ENCODE results near the gene SYNJ2BP.

DNA sequence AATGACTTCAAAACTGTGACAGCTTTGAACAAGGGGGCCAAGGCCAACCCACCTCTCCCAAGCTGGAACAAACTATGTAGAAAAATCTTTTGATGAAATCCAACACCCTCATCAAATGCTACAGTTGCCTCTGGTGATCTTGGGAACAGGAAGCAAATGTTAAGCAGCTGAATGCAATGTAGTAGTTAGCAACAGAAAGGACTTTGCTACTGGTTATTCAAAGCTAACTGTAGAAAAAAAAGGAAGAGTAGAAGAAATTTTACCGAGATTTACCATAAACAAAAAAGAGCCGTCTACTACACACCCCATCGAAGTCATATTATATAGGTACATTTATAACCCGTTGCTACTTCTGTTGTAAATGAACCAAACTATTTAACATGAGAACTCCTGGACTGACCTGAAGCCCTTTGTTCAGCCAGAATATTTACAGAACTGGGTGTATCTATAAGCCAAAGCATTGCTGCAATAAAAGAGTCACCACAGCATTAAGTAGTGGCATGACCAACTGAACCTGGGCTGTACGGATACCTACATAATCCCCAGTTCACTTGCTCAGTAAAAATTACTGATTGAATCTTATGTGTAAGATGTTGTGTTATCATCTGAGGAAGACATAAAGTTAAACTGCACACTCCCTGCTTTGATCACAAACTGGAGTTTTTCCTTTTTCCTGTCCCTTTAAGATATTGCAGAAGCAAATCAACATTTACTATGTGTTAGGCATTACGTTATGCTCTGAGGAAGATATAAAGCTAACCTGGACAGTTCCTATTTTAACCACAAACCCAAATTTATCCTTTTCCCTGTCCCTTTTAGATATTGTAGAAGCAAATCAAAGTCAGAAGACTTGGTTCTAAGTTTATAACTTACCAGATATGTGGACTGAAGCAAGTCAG lies 25.1 kb downstream of the SYNJ2BP start:
- TF ChIP-seq, protein P1, sequence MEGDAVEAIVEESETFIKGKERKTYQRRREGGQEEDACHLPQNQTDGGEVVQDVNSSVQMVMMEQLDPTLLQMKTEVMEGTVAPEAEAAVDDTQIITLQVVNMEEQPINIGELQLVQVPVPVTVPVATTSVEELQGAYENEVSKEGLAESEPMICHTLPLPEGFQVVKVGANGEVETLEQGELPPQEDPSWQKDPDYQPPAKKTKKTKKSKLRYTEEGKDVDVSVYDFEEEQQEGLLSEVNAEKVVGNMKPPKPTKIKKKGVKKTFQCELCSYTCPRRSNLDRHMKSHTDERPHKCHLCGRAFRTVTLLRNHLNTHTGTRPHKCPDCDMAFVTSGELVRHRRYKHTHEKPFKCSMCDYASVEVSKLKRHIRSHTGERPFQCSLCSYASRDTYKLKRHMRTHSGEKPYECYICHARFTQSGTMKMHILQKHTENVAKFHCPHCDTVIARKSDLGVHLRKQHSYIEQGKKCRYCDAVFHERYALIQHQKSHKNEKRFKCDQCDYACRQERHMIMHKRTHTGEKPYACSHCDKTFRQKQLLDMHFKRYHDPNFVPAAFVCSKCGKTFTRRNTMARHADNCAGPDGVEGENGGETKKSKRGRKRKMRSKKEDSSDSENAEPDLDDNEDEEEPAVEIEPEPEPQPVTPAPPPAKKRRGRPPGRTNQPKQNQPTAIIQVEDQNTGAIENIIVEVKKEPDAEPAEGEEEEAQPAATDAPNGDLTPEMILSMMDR (IDR thresholded peaks at IDR 0.05): no peak
- TF ChIP-seq EZH2 (IDR thresholded peaks at IDR 0.05; ENCODE audit: borderline replicate concordance, insufficient read depth, low read depth, low read length, poor library complexity, severe bottlenecking): no peak
